Measurements from ENCODE around the gene RADIL. TPM values are rescaled to one million over a fixed set of nuclear protein-coding genes. Genes with fewer than 3 reads are reported as not detected.

Gene RADIL
- total RNA-seq, 1 experiment from 2014 or later: 5.0 TPM

DNA sequence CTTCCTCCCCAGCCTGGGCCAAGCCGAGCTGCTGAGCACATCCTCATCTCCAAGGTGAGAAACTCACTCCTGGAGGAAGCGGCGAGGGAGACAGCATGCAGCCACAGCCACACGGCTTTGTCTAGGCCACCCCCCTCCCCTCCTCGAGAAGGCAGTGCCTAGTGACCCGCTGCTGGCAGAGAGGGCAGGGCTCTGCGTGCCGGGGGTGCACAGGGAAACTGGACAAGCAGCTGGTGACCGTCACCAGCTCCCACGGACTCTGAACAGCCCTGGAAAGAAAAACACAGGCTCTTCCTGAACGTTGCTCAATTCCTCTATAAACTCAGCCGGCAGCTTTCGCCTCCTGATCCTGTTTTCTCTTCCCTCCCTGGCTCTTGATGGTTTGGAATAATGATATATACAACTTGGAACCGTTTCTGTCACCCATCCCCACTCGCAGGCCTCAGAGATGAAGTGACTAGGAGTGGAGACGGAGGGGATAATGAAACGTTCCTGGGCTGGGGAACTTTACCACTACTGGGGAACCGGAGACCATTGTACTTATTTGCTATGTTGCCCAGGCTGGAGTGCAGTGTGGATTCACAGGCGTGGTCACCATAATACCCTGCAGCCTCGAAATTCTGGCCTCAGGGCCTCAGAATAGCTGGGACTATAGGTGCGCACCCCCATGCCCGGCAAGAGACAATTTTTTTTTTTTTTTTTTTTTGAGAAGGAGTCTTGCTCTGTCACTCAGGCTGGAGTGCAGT is 41.0 kb downstream of the RADIL start:
- Histone ChIP-seq H3K36me3 (ENCODE audit: insufficient read depth, low read length, poor library complexity, severe bottlenecking) (no peaks in the 10 kb centered on the region), H3K27ac (ENCODE audit: low read depth, low read length, poor library complexity, severe bottlenecking) (no peak overlapping the region), H3K4me3 (ENCODE audit: low read depth, low read length, poor library complexity, severe bottlenecking) (no peak overlapping the region), H3K9me3 (ENCODE audit: low read depth, low read length, poor library complexity, severe bottlenecking) (no peaks in the 10 kb centered on the region), H3K4me1 (ENCODE audit: insufficient read depth, low read length, poor library complexity, severe bottlenecking) (no peaks in the 10 kb centered on the region), H3K27me3 (replicated peaks; ENCODE audit: insufficient read depth, low read depth, low read length, poor library complexity) (no peaks in the 10 kb centered on the region)
- no peak for DNase-seq (ENCODE audit: low spot score)
- intact Hi-C loops (cut with micrococcal nuclease; ENCODE audit: unreplicated experiment): no loop called here
- BruUV-seq (replicated peaks): no TSS peak
- TF ChIP-seq CTCF (conservative IDR thresholded peaks at IDR 0.05; ENCODE audit: low read depth, low read length) (no peak), EZH2 (IDR thresholded peaks at IDR 0.05; ENCODE audit: borderline replicate concordance, low read depth, low read length, poor library complexity, severe bottlenecking) (no peak)
- POLR2A ChIA-PET (ENCODE audit: low non-redundant PET): no interaction called here
- CTCF ChIA-PET: no interaction called here

DNA sequence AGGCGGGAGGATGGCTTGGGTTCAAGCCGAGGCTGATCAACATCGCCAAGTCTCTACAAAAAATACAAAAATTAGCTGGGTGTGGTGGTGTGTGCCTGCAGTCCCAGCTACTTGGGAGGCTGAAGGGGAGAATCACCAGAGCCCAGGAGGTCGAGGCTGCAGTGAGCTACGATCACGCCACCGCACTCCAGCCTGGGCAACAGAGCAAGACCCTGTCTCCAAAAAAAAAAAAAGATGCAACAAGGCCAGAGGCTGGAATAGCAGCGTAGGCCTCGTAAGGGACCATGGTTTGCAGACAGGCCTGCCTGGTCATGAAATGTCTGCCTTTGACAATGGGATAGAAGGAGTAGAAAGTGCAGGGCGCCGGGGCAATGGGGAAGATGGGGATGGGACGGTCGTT is 41.7 kb downstream of the RADIL start:
- CTCF ChIA-PET: no interaction called here
- Histone ChIP-seq H3K27ac (ENCODE audit: low read depth, low read length, poor library complexity, severe bottlenecking) (no peak overlapping the region), H3K36me3 (ENCODE audit: insufficient read depth, low read length, poor library complexity, severe bottlenecking) (no peaks in the 10 kb centered on the region), H3K4me3 (ENCODE audit: low read depth, low read length, poor library complexity, severe bottlenecking) (no peak overlapping the region), H3K4me1 (ENCODE audit: insufficient read depth, low read length, poor library complexity, severe bottlenecking) (no peaks in the 10 kb centered on the region), H3K27me3 (replicated peaks; ENCODE audit: insufficient read depth, low read depth, low read length, poor library complexity) (no peaks in the 10 kb centered on the region), H3K9me3 (ENCODE audit: low read depth, low read length, poor library complexity, severe bottlenecking) (no peaks in the 10 kb centered on the region)
- TF ChIP-seq CTCF (conservative IDR thresholded peaks at IDR 0.05; ENCODE audit: low read depth, low read length): no peak
- no peak for TF ChIP-seq EZH2 (IDR thresholded peaks at IDR 0.05; ENCODE audit: borderline replicate concordance, low read depth, low read length, poor library complexity, severe bottlenecking)
- intact Hi-C loops (cut with micrococcal nuclease; ENCODE audit: unreplicated experiment): no loop called here
- POLR2A ChIA-PET (ENCODE audit: low non-redundant PET): no interaction called here
- no peak for DNase-seq (ENCODE audit: low spot score)
- BruUV-seq (replicated peaks): no TSS peak

- ChIA-PET POLR2A (ENCODE audit: low non-redundant PET) (no interaction called here), CTCF (no interaction called here)
- no peaks in the 10 kb centered on the region for H3K36me3 ChIP-seq (ENCODE audit: insufficient read depth, low read length, poor library complexity, severe bottlenecking)
- H3K4me1 ChIP-seq (ENCODE audit: insufficient read depth, low read length, poor library complexity, severe bottlenecking): no peaks in the 10 kb centered on the region
- H3K4me3 ChIP-seq (ENCODE audit: low read depth, low read length, poor library complexity, severe bottlenecking): no peak overlapping the region
- H3K27me3 ChIP-seq (replicated peaks; ENCODE audit: insufficient read depth, low read depth, low read length, poor library complexity): no peaks in the 10 kb centered on the region
- no peaks in the 10 kb centered on the region for H3K9me3 ChIP-seq (ENCODE audit: low read depth, low read length, poor library complexity, severe bottlenecking)
- no peak overlapping the region for H3K27ac ChIP-seq (ENCODE audit: low read depth, low read length, poor library complexity, severe bottlenecking)
- intact Hi-C loops (cut with micrococcal nuclease; ENCODE audit: unreplicated experiment): no loop called here
- BruUV-seq (replicated peaks): no TSS peak
- no peak for TF ChIP-seq CTCF (conservative IDR thresholded peaks at IDR 0.05; ENCODE audit: low read depth, low read length)
- no peak for TF ChIP-seq EZH2 (IDR thresholded peaks at IDR 0.05; ENCODE audit: borderline replicate concordance, low read depth, low read length, poor library complexity, severe bottlenecking)
- DNase-seq (ENCODE audit: low spot score): no peak
Observed at GRCh38 chr7:4841007-4841784, 42.3 kb downstream of the RADIL start.
